Stomach (tissue), 9 donors: ENCODE measurements around the gene GSTT2B. TPM values are rescaled to one million over a fixed set of nuclear protein-coding genes. Genes with fewer than 3 reads are reported as not detected.
"Not testable (repeated sequence)": the region's sequence is repeated elsewhere in the genome, so short reads cannot be mapped to it uniquely, and the experiment has no call there.

Experiments
- DNase-seq, 2 donors: peaks; one replicate each; pipeline versions ENCODE4 v3.0.0 to v3.0.0-alpha.2; 2013 to 2019
- H3K27ac ChIP-seq, 5 donors: fragments of 200-600 bp in 4 of 5; sonication (generic) in 4 of 5; one replicate each; pipeline ENCODE4 v1.5.1; 2013 to 2019; ENCODE audit warnings: mild to moderate bottlenecking in 1 of 5, moderate library complexity in 1 of 5
- H3K27me3 ChIP-seq, 3 donors: fragments of 200-600 bp; sonication (generic); one replicate each; pipeline ENCODE4 v1.5.1; 2017 to 2019; ENCODE audit warnings: mixed run types in 1 of 3
- H3K36me3 ChIP-seq, 4 donors: fragments of 200-600 bp; sonication (generic); 1 replicate in 3 of 4; 2 replicates in 1 of 4; pipeline ENCODE4 v1.5.1; 2016 to 2019
- H3K4me1 ChIP-seq, 4 donors: fragments of 200-600 bp; sonication (generic); one replicate each; pipeline ENCODE4 v1.5.1; 2016 to 2019
- H3K4me3 ChIP-seq, 4 donors: fragments of 200-600 bp; sonication (generic) in 3 of 4; one replicate each; pipeline ENCODE4 v1.5.1; 2016 to 2019; ENCODE audit warnings: mild to moderate bottlenecking in 1 of 4
- H3K9me3 ChIP-seq, 4 donors: fragments of 200-600 bp; sonication (generic); one replicate each; pipeline ENCODE4 v1.5.1; 2016 to 2019
- CTCF ChIP-seq, 7 experiments: fragments of 450-650 bp in 4 of 7; fragments of 200-600 bp in 3 of 7; sonication (generic) in 3 of 7; IDR thresholded peaks; one replicate each; pipeline ENCODE4 v1.5.1; 2016 to 2019; ENCODE audit warnings: antibody characterized with exemption in 7 of 7, control low read depth in 2 of 7, mild to moderate bottlenecking in 1 of 7
- EP300 ChIP-seq: sonication (generic); formaldehyde crosslinking; IDR thresholded peaks from one replicate; pipeline ENCODE4 v1.6.1; 2017; ENCODE audit warnings: antibody characterized with exemption
- POLR2A ChIP-seq, 4 donors: fragments of 450-650 bp; IDR thresholded peaks; one replicate each; pipeline ENCODE4 v1.6.1; 2016; ENCODE audit warnings: antibody characterized with exemption in 4 of 4, control low read depth in 2 of 4, mild to moderate bottlenecking in 1 of 4, moderate library complexity in 1 of 4
- POLR2AphosphoS5 ChIP-seq, 3 donors: sonication (generic); formaldehyde crosslinking; IDR thresholded peaks; one replicate each; pipeline ENCODE4 v1.6.1; 2016; ENCODE audit warnings: antibody characterized with exemption in 3 of 3
- WGBS, 5 donors: extraction: QIAGEN DNeasy Blood & Tissue Kit in 3 of 5; methylation state at CpG; one replicate each; pipeline versions ENCODE4 v1.1.5 to v1.1.7; 2013 to 2018; 5-methylcytosine and 5-hydroxymethylcytosine counted together
- intact Hi-C: fragments of 100-400 bp; cut with DNase I; formaldehyde crosslinking; loops from one replicate; pipeline ENCODE4 v1.15.1; 2023; ENCODE audit warnings: low total_unique reads
- polyA plus RNA-seq, 3 donors: library from polyadenylated mRNA; stranded (reverse); fragments of 200-250 nt; gene quantifications; one replicate each; pipeline ENCODE4 v1.2.3, GENCODE V29; 2013
- total RNA-seq, 5 donors: library from RNA; depleted of rRNA; stranded (reverse); fragments of >200 nt; gene quantifications; one replicate each; pipeline versions ENCODE4 v1.1.0 to v1.2.3, GENCODE V29; 2014 to 2016
- donor health status: healthy with polysubstance abuse.
- donor health status: Bipolar disorder and iron deficiency.
- donor health status: healthy.

The GSTT2B gene
- total and polyA plus RNA-seq, 8 donors: 1.7 to 45.8 (median 10.1) TPM; not detected in 3

GRCh38 chr22:23909296-23909898 lies 51.6 kb downstream of the GSTT2B start:
- peaks cover 6 to 23% (median 14%) of the 10 kb centered on the region in 4 donors for H3K4me1 ChIP-seq
- WGBS, 5 donors: 40 to 70% (median 47%) methylated on average over 6 of the region's 6 CpGs

GRCh38 chr22:23908587-23909205 lies 52.3 kb downstream of the GSTT2B start:
- Histone ChIP-seq H3K36me3 (no peaks in the 10 kb centered on the region), H3K4me3 (no peak overlapping the region), H3K27me3 (no peaks in the 10 kb centered on the region), H3K27ac (no peak overlapping the region), H3K4me1 (peaks cover 6 to 20% (median 12%) of the 10 kb centered on the region in 4 donors), H3K9me3 (no peaks in the 10 kb centered on the region)
- DNase-seq: no peak
- intact Hi-C loops: no loop called here
- 70 to 78% (median 76%) methylated on average over 11 of the region's 11 CpGs for WGBS, 5 donors
- no peak for TF ChIP-seq POLR2AphosphoS5 (IDR thresholded peaks at IDR 0.05)
- TF ChIP-seq POLR2A (IDR thresholded peaks at IDR 0.05): no peak
- no peak for TF ChIP-seq CTCF (IDR thresholded peaks at IDR 0.05)
- TF ChIP-seq EP300: no peak

More at GRCh38 chr22:23909296-23909898, 51.6 kb downstream of the GSTT2B start:
- Histone ChIP-seq H3K36me3 (no peaks in the 10 kb centered on the region), H3K27me3 (no peaks in the 10 kb centered on the region), H3K27ac (no peak overlapping the region), H3K4me3 (no peak overlapping the region), H3K9me3 (no peaks in the 10 kb centered on the region)
- DNase-seq: peak in 1 of 2 donors; percentile 69
- TF ChIP-seq EP300 (no peak), POLR2A (IDR thresholded peaks at IDR 0.05) (no peak), CTCF (IDR thresholded peaks at IDR 0.05) (no peak), POLR2AphosphoS5 (IDR thresholded peaks at IDR 0.05) (no peak)
- intact Hi-C loops: no loop called here

GRCh38 chr22:23907423-23907822 lies 53.6 kb downstream of the GSTT2B start:
- peaks cover 0 to 12% (median 7%) of the 10 kb centered on the region in 4 donors for H3K4me1 ChIP-seq
- H3K27me3 ChIP-seq, H3K4me3 ChIP-seq, H3K36me3 ChIP-seq, DNase-seq, intact Hi-C loops, H3K27ac ChIP-seq, H3K9me3 ChIP-seq: not testable (repeated sequence)
- 59 to 78% (median 73%) methylated on average over 6 to 10 of the region's 10 CpGs for WGBS, 5 donors

Other genes with a start within 250 kb of the GSTT2B start
- gene ZNF70, start 210.1 kb downstream of the GSTT2B start, total RNA-seq: 1 to 10 TPM in 4 of 5 donors, under 1 TPM in 1; 0.87 to 9.4 (median 4.5) TPM
- under 1 TPM; 0.58 to 0.68 (median 0.61) TPM for gene ZNF70, start 210.1 kb downstream of the GSTT2B start, polyA plus RNA-seq
- not detected for gene VPREB3, start 206.8 kb downstream of the GSTT2B start, total RNA-seq
- 1 to 10 TPM; 1.1 to 8.7 (median 7.8) TPM for gene VPREB3, start 206.8 kb downstream of the GSTT2B start, polyA plus RNA-seq
- not detected for gene C22orf15, start 198.2 kb downstream of the GSTT2B start, total RNA-seq
- under 1 TPM in 1 of 3 donors, not detected in 2; 0.05 TPM for gene C22orf15, start 198.2 kb downstream of the GSTT2B start, polyA plus RNA-seq
- gene CHCHD10, start 193.2 kb downstream of the GSTT2B start, total RNA-seq: 100 to 1,000 TPM in 1 of 5 donors, 10 to 100 TPM in 2, 1 to 10 TPM in 2; 5.8 to 589 (median 43.2) TPM
- gene CHCHD10, start 193.2 kb downstream of the GSTT2B start, polyA plus RNA-seq: 100 to 1,000 TPM; 159 to 204 (median 168) TPM
- gene MMP11, start 188.3 kb downstream of the GSTT2B start, total RNA-seq: 10 to 100 TPM in 1 of 5 donors, 1 to 10 TPM in 2, not detected in 2; 2.3 to 54.2 (median 5.3) TPM
- gene MMP11, start 188.3 kb downstream of the GSTT2B start, polyA plus RNA-seq: 1 to 10 TPM in 2 of 3 donors, under 1 TPM in 1; 0.50 to 2.0 (median 2.0) TPM
- gene SMARCB1, start 174.2 kb downstream of the GSTT2B start, total RNA-seq: 10 to 100 TPM; 13.4 to 74.6 (median 48.2) TPM
- gene SMARCB1, start 174.2 kb downstream of the GSTT2B start, polyA plus RNA-seq: 10 to 100 TPM; 34.0 to 44.4 (median 37.2) TPM
- 10 to 100 TPM in 2 of 5 donors, 1 to 10 TPM in 2, under 1 TPM in 1; 0.45 to 24.1 (median 5.2) TPM for gene DERL3, start 122.2 kb downstream of the GSTT2B start, total RNA-seq
- gene DERL3, start 122.2 kb downstream of the GSTT2B start, polyA plus RNA-seq: 10 to 100 TPM in 1 of 3 donors, 1 to 10 TPM in 2; 6.2 to 24.5 (median 7.9) TPM
- 10 to 100 TPM in 1 of 5 donors, 1 to 10 TPM in 4; 3.2 to 10.3 (median 6.6) TPM for gene SLC2A11, start 103.3 kb downstream of the GSTT2B start, total RNA-seq
- gene SLC2A11, start 103.3 kb downstream of the GSTT2B start, polyA plus RNA-seq: 1 to 10 TPM; 5.8 to 9.1 (median 6.7) TPM
- gene MIF, start 66.8 kb downstream of the GSTT2B start, total RNA-seq: 100 to 1,000 TPM in 4 of 5 donors, 10 to 100 TPM in 1; 59.5 to 293 (median 214) TPM
- gene MIF, start 66.8 kb downstream of the GSTT2B start, polyA plus RNA-seq: 100 to 1,000 TPM; 496 to 940 (median 891) TPM
- gene DDTL, start 5.7 kb upstream of the GSTT2B start, total RNA-seq: 10 to 100 TPM in 1 of 5 donors, 1 to 10 TPM in 2, not detected in 2; 3.0 to 53.6 (median 4.2) TPM
- 1 to 10 TPM; 2.7 to 6.0 (median 4.9) TPM for gene DDTL, start 5.7 kb upstream of the GSTT2B start, polyA plus RNA-seq
- gene DDT, start 13.2 kb upstream of the GSTT2B start, total RNA-seq: 100 to 1,000 TPM in 4 of 5 donors, 10 to 100 TPM in 1; 72.5 to 534 (median 196) TPM
- 100 to 1,000 TPM; 266 to 486 (median 374) TPM for gene DDT, start 13.2 kb upstream of the GSTT2B start, polyA plus RNA-seq
- not detected for gene GSTT2, start 18.9 kb upstream of the GSTT2B start, total RNA-seq
- 1 to 10 TPM in 1 of 3 donors, not detected in 2; 8.6 TPM for gene GSTT2, start 18.9 kb upstream of the GSTT2B start, polyA plus RNA-seq
- gene GSTT4, start 44.3 kb upstream of the GSTT2B start, total RNA-seq: not detected
- not detected for gene GSTT4, start 44.3 kb upstream of the GSTT2B start, polyA plus RNA-seq
- 100 to 1,000 TPM in 2 of 5 donors, 10 to 100 TPM in 3; 39.7 to 623 (median 93.7) TPM for gene CABIN1, start 50.1 kb upstream of the GSTT2B start, total RNA-seq
- gene CABIN1, start 50.1 kb upstream of the GSTT2B start, polyA plus RNA-seq: 10 to 100 TPM; 14.8 to 25.9 (median 20.2) TPM
- gene SUSD2, start 220.3 kb upstream of the GSTT2B start, total RNA-seq: 10 to 100 TPM in 3 of 5 donors, 1 to 10 TPM in 1, under 1 TPM in 1; 0.58 to 29.9 (median 17.5) TPM
- 1 to 10 TPM; 2.6 to 5.7 (median 3.2) TPM for gene SUSD2, start 220.3 kb upstream of the GSTT2B start, polyA plus RNA-seq